ENCODE data around the gene FASN.

FASN gene

GRCh38 chr17:82060001-82060380 is 38.0 kb downstream of the FASN start:
- no peak overlapping the region for H3K4me3 ChIP-seq (ENCODE audit: insufficient read depth, low read depth, low read length)
- 94% methylated on average over 16 of the region's 16 CpGs for WGBS, 2 experiments
- H3K36me3 ChIP-seq (ENCODE audit: control insufficient read depth, insufficient read depth, low read length) = peaks cover 34% of the 10 kb centered on the region
- H3K27ac ChIP-seq (ENCODE audit: insufficient read depth, low read depth, low read length, poor library complexity, severe bottlenecking) = no peak overlapping the region
- no peaks in the 10 kb centered on the region for H3K27me3 ChIP-seq (ENCODE audit: control insufficient read depth, insufficient read depth, low read length, poor library complexity, severe bottlenecking)
- H3K9me3 ChIP-seq (ENCODE audit: control insufficient read depth, low read length) = no peaks in the 10 kb centered on the region
- peaks cover 5% of the 10 kb centered on the region for H3K4me1 ChIP-seq (ENCODE audit: control insufficient read depth, insufficient read depth, low read length)

- peaks cover 40% of the 10 kb centered on the region for H3K36me3 ChIP-seq (ENCODE audit: control insufficient read depth, insufficient read depth, low read length)
- no peak overlapping the region for H3K4me3 ChIP-seq (ENCODE audit: insufficient read depth, low read depth, low read length)
- no peaks in the 10 kb centered on the region for H3K27me3 ChIP-seq (ENCODE audit: control insufficient read depth, insufficient read depth, low read length, poor library complexity, severe bottlenecking)
- H3K9me3 ChIP-seq (ENCODE audit: control insufficient read depth, low read length) = no peaks in the 10 kb centered on the region
- no peak overlapping the region for H3K27ac ChIP-seq (ENCODE audit: insufficient read depth, low read depth, low read length, poor library complexity, severe bottlenecking)
- WGBS, 2 experiments = 93 to 94% methylated on average over 19 of the region's 19 CpGs
- H3K4me1 ChIP-seq (ENCODE audit: control insufficient read depth, insufficient read depth, low read length) = no peaks in the 10 kb centered on the region
These were observed 38.6 kb downstream of the FASN start for GRCh38 chr17:82059272-82060000.

GRCh38 chr17:82058855-82059249 is 39.2 kb downstream of the FASN start:
- Histone ChIP-seq H3K36me3 (ENCODE audit: control insufficient read depth, insufficient read depth, low read length) (peaks cover 46% of the 10 kb centered on the region), H3K27ac (ENCODE audit: insufficient read depth, low read depth, low read length, poor library complexity, severe bottlenecking) (no peak overlapping the region), H3K27me3 (ENCODE audit: control insufficient read depth, insufficient read depth, low read length, poor library complexity, severe bottlenecking) (no peaks in the 10 kb centered on the region), H3K9me3 (ENCODE audit: control insufficient read depth, low read length) (no peaks in the 10 kb centered on the region), H3K4me1 (ENCODE audit: control insufficient read depth, insufficient read depth, low read length) (no peaks in the 10 kb centered on the region), H3K4me3 (ENCODE audit: insufficient read depth, low read depth, low read length) (no peak overlapping the region)
- WGBS, 2 experiments = 95% methylated on average over 10 of the region's 10 CpGs

- Histone ChIP-seq H3K27me3 (ENCODE audit: control insufficient read depth, insufficient read depth, low read length, poor library complexity, severe bottlenecking) (no peaks in the 10 kb centered on the region), H3K4me1 (ENCODE audit: control insufficient read depth, insufficient read depth, low read length) (no peaks in the 10 kb centered on the region), H3K27ac (ENCODE audit: insufficient read depth, low read depth, low read length, poor library complexity, severe bottlenecking) (no peak overlapping the region), H3K36me3 (ENCODE audit: control insufficient read depth, insufficient read depth, low read length) (peaks cover 50% of the 10 kb centered on the region), H3K9me3 (ENCODE audit: control insufficient read depth, low read length) (no peaks in the 10 kb centered on the region), H3K4me3 (ENCODE audit: insufficient read depth, low read depth, low read length) (no peak overlapping the region)
- 91 to 93% methylated on average over 17 of the region's 17 CpGs for WGBS, 2 experiments
These were observed 39.7 kb downstream of the FASN start for GRCh38 chr17:82058230-82058854.

- H3K4me3 ChIP-seq (ENCODE audit: insufficient read depth, low read depth, low read length) = no peak overlapping the region
- peaks cover 50% of the 10 kb centered on the region for H3K36me3 ChIP-seq (ENCODE audit: control insufficient read depth, insufficient read depth, low read length)
- WGBS, 2 experiments = 95% methylated on average over 29 of the region's 29 CpGs
- no peak overlapping the region for H3K27ac ChIP-seq (ENCODE audit: insufficient read depth, low read depth, low read length, poor library complexity, severe bottlenecking)
- peaks cover 4% of the 10 kb centered on the region for H3K4me1 ChIP-seq (ENCODE audit: control insufficient read depth, insufficient read depth, low read length)
- H3K9me3 ChIP-seq (ENCODE audit: control insufficient read depth, low read length) = no peaks in the 10 kb centered on the region
- H3K27me3 ChIP-seq (ENCODE audit: control insufficient read depth, insufficient read depth, low read length, poor library complexity, severe bottlenecking) = no peaks in the 10 kb centered on the region
These were observed 41.1 kb downstream of the FASN start for GRCh38 chr17:82056729-82057621.

GRCh38 chr17:82055965-82056728 is 41.9 kb downstream of the FASN start:
- Histone ChIP-seq H3K9me3 (ENCODE audit: control insufficient read depth, low read length) (no peaks in the 10 kb centered on the region), H3K4me3 (ENCODE audit: insufficient read depth, low read depth, low read length) (no peak overlapping the region), H3K4me1 (ENCODE audit: control insufficient read depth, insufficient read depth, low read length) (peaks cover 4% of the 10 kb centered on the region), H3K36me3 (ENCODE audit: control insufficient read depth, insufficient read depth, low read length) (peaks cover 50% of the 10 kb centered on the region), H3K27me3 (ENCODE audit: control insufficient read depth, insufficient read depth, low read length, poor library complexity, severe bottlenecking) (no peaks in the 10 kb centered on the region), H3K27ac (ENCODE audit: insufficient read depth, low read depth, low read length, poor library complexity, severe bottlenecking) (no peak overlapping the region)
- 94 to 95% methylated on average over 28 of the region's 28 CpGs for WGBS, 2 experiments

GRCh38 chr17:82055023-82055964 is 42.7 kb downstream of the FASN start:
- Histone ChIP-seq H3K9me3 (ENCODE audit: control insufficient read depth, low read length) (no peaks in the 10 kb centered on the region), H3K27ac (ENCODE audit: insufficient read depth, low read depth, low read length, poor library complexity, severe bottlenecking) (no peak overlapping the region), H3K36me3 (ENCODE audit: control insufficient read depth, insufficient read depth, low read length) (peaks cover 44% of the 10 kb centered on the region), H3K4me3 (ENCODE audit: insufficient read depth, low read depth, low read length) (no peak overlapping the region), H3K27me3 (ENCODE audit: control insufficient read depth, insufficient read depth, low read length, poor library complexity, severe bottlenecking) (no peaks in the 10 kb centered on the region), H3K4me1 (ENCODE audit: control insufficient read depth, insufficient read depth, low read length) (peaks cover 8% of the 10 kb centered on the region)
- 92 to 94% methylated on average over 26 of the region's 26 CpGs for WGBS, 2 experiments

- Histone ChIP-seq H3K27me3 (ENCODE audit: control insufficient read depth, insufficient read depth, low read length, poor library complexity, severe bottlenecking) (no peaks in the 10 kb centered on the region), H3K4me3 (ENCODE audit: insufficient read depth, low read depth, low read length) (no peak overlapping the region), H3K4me1 (ENCODE audit: control insufficient read depth, insufficient read depth, low read length) (peaks cover 8% of the 10 kb centered on the region), H3K36me3 (ENCODE audit: control insufficient read depth, insufficient read depth, low read length) (peaks cover 47% of the 10 kb centered on the region), H3K9me3 (ENCODE audit: control insufficient read depth, low read length) (no peaks in the 10 kb centered on the region), H3K27ac (ENCODE audit: insufficient read depth, low read depth, low read length, poor library complexity, severe bottlenecking) (no peak overlapping the region)
- 95 to 96% methylated on average over 38 of the region's 38 CpGs for WGBS, 2 experiments
These were observed 43.5 kb downstream of the FASN start for GRCh38 chr17:82054351-82055022.
